NCI-H2196 (cell line): ENCODE measurements around the gene RPL34.

Experiments used
- DNase-seq: peaks from one replicate; lab custom pipeline; 2025; ENCODE audit not compliant: unreplicated experiment; lab: John Stamatoyannopoulos, UW

Gene RPL34

DNA sequence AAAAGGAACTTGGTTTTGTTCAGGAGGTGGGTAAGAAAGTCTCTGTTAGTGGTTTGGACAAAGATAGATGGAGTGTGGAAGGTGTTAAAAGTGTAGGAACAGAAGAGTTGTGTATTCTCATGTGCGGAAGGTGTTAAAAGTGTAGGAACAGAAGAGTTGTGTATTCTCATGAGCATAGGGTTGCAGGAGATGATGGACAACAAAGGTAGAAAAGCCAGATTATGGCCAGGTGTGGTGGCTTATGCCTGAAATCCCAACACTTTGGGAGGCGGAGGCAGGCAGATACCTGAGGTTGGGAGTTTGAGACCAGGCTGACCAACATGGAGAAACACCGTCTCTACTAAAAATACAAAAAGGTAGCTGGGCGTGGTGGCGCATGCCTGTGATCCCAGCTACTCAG, 2.5 kb downstream of the RPL34 start:
- DNase-seq = no peak

DNA sequence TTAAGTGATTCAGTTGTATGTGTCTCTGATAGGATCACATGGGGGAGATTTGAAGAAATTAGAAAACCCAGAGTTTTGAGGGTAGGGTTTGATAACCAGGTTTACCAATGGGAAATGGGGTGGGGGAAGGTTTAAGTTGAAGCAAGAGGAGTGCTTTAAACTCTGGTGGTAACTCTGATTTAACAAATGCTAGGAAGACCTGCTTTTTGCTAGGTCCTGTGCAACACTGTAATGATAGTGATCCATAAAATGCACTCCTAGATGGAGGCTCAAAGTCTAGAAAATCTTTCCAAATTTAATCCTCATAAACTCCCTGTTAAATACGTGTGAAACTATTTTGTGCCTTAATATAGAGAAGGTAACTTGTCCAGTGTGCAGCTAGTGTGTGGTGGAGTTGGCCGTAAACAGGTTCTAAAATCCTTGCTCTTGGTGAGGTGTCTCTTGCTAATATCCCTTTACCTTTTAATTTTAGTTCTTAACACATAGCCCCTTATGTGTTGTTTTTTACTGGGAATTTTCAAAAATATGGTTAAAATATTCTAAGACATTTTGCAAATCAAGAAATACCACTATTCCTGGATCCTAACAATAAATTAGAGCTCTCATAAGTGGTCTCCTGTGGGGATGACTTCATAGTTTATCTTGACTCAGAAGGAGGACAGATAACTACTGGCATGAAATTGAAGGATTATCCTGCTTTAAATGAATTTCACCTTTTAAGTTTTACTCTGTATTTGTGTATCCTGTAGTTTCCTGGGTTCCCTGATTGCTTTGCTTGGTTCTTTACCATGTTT, 4.1 kb downstream of the RPL34 start:
- no peak for DNase-seq

DNA sequence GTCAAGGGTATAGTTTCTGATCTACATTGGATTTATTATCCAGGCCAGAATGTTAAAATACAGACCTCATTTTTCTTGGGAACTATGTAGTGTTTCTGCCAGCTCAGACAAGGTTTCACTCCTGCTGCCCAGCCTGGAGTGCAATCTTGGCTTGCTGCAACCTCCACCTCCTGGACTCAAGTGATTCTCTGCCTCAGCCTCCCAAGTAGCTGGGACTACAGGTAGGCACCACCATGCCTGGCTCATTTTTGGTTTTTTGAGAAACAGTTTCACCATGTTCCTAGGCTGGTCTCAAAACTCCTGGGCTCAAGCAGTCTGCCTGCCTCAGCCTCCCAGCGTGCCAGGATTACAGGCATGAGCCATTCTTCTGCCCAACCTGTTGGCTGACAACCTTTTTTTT, 5.7 kb downstream of the RPL34 start:
- no peak for DNase-seq

DNA sequence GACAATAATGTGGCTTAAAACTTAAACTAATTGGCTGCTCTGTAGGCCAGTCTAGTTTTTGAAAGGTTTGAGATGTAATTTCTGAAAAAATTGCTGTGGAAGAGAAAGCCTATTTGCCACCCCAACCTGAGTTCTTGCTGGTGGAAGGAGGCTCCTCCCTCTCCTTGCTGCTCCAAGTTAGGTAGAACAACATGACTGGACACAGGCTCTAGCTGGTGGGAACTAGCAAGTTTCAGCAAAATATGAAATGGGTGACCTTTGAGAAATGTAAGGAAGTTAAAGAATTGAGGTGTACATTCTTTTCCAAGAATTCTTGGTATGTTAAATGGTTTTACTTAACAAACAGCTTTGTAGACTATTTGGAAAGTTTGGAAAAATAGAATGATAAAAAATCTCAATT, 8.0 kb downstream of the RPL34 start:
- no peak for DNase-seq

DNA sequence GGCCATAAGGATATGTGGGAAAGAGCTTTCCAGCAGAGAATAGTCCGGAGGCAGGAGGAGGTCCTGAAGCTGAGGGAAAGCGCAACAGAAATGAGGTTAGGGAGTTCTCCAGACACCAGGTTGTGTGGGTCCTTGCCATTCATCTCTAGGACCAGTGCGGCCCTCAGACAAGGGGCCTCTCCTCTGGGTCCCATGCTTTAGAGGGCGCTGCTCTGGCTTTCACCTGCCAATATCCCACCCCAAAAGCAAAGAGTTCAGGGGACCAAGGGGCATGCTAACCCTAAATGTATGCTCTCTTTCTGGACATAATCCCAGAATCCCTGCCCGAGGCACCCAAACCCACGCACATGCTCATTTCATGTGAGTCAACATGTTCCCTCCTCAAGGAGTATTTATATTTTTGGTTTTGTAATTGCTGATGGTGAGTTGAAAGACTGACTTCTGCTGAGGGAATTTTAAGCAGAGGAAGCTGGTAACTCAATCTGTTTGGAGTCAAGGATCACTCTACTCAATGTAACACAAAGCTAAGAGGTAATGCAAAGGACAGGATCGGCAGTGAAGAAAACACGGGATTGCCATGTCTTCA, 14.8 kb downstream of the RPL34 start:
- no peak for DNase-seq

DNA sequence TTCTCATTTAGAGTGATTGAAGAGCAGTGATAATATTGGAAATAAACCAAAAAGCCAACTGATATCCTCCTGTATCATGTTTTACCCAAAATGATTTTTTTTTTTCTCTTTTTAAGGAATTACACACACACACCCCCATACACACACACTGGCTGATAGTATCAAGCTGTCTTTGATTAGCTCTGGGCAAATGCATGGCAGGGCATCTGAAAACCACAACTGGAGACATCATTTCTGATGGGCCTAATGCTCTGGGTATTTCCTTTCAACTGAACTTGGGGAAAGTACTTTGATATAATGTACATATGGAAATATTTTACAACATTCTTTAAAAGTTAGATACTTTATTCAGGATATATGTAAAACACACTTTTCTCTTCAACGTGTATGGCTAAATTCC, 15.9 kb downstream of the RPL34 start:
- no peak for DNase-seq

DNA sequence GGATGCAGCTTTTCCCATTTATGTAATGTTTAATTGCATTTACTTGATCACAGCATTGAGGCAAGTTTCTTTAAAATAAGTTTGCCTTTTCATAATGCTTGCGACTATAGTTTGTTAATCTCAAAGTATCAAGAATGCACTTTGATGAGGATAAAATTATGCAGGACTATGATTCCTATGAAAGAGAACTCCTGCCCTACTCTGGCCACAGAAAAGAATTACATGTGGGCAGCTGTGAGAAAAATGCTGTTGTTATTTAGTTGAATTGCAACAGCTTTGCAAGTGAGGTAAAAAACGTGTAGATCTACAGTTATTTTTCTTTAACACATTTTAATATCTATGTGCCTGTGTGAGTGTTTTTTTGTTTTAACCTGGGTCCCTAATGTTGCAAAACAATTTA, 17.5 kb downstream of the RPL34 start:
- no peak for DNase-seq

DNA sequence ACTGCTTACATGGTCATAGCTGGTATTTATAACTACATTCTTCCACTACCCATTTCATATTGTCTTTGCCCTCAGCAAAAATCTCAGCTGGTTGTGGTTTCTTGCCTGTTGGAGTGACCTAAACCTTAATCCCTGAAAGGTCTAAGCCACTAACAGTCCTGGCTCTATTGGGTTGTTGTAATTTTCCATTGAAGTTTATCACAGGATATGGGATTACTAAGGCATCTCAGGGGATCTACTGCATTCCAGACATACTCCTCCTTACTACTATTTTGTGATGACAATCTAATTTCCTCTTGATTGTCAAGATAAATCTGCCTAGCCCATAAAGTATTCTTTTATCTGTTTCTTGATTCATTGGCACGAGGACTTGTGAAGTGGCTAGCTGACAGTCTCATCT, 23.9 kb downstream of the RPL34 start:
- no peak for DNase-seq

DNA sequence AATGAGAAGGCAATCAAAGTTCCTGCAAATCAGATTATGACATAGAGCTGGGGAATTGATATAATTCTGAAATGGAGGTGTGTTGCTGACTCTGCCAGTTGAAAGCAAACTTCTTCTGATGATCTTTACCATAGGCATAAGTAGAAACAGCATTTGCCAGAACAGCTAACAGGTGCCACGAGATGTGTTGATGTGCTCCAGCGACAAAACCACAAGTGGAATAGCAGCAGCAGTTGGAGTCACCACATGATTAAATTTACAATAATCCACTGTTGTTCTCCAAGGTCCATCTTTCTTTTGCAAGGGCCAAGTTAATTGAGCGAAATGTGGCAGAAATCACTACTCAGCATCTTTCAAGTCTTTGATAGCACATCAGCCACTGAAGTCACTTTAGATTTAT, 26.3 kb downstream of the RPL34 start:
- no peak for DNase-seq

DNA sequence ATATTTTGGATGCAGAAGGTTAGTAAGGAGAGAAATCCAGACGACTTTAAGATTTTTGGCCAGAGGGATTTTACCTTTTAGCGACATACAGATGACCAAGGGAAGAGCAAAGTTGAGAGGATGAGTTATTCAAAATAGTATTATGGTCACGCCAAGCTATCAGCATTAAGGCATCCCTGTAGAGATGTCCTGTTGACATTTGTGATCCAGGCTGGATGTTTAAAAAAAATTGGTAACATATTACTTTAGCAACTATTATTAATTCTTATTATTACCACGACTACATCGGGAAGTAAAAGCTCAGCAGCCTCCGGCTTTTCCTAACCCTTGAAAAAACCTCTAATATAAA, 29.5 kb downstream of the RPL34 start:
- DNase-seq = no peak

DNA sequence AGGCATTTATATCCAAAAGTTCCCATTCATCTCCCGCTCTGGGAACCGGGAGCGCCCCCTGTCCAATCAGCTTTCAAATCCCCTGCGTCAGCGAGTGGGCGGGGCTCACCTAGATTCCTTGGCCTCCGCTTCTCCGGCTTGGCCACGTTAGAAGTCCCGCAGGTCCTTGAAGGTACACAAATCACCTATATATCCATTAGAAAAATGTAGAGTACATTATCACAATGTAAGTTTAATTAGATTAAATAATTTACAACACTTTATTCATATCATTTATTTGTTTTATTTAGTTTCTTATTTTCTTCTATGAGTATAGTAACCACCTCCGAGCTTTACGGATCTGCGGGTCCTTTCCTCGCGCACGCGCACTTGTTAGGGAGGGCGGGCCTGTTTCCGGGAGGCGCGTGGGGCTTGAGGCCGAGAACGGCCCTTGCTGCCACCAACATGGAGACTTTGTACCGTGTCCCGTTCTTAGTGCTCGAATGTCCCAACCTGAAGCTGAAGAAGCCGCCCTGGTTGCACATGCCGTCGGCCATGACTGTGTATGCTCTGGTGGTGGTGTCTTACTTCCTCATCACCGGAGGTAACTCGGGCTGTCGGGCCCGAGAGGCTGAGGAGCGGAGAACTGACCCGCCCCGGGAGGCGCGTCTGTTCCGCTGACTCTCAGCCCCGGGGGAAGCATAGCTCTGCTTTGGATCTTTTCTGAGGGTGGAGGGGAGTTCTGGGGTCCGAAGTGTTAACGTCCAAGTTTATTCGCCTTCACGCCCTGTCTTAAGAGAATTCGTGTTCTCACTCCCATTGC, 30.0 kb downstream of the RPL34 start, which contains the start of gene OSTC:
Gene OSTC, plus strand, starts transcription at position 388 of the 802 bp plus-strand sequence. Its CDS starts 57 bp downstream, at position 445.
- peak; percentile 82 for DNase-seq

DNA sequence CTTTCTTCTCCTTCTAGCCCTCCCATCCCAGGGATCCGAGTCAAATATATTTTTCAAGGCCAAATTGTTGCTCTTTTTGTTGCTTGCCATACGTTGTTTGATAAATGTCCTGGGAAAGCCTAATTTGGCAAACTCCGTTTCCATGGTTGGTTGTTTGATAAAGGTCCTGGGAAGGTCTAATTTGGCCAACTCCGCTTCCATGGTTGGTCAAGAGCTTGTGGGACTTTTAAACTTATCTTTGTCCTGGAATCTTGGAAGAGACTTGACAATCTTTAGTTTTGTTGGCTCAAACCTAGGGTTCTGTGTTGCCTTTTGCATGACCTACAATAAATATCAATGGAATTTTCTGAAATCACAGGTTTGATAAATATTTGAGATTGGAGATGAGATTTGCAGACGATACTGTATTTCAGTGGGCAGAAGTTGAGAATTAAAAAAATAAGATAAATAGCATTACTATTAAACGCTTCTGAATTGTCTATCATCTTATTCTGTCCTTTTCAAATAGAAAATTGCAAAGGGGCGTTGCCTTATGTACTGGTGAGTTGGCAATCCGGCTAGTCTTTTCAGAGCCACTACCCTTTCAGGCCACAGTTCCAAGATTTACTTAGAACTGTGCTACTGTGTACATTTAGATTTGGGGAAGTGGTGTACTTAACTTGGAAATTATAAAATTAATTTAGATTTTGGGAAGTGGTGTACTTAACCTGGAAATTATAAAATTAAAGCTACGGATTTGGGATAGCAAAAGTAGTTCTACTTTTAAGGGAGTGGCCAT, 30.8 kb downstream of the RPL34 start:
- no peak for DNase-seq

DNA sequence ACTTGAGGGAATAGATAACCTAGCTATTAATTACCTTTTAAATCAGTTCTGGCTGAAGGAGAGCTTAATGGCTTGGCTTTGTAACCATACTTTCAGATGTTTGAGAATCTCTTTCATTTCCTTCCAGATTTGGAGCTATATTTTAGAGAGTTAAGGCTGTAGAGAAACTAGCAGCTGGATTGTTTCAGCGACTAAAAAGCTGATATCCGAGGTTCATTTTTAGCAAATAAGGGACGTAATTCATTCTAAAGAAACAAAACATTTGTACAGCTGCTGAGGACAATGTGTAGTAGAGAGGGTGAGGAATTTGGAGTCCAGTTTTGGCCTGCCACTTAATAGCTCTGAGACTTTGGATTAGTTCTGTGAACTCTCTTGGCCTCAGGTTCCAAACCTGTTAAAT, 42.3 kb downstream of the RPL34 start:
- DNase-seq = no peak

DNA sequence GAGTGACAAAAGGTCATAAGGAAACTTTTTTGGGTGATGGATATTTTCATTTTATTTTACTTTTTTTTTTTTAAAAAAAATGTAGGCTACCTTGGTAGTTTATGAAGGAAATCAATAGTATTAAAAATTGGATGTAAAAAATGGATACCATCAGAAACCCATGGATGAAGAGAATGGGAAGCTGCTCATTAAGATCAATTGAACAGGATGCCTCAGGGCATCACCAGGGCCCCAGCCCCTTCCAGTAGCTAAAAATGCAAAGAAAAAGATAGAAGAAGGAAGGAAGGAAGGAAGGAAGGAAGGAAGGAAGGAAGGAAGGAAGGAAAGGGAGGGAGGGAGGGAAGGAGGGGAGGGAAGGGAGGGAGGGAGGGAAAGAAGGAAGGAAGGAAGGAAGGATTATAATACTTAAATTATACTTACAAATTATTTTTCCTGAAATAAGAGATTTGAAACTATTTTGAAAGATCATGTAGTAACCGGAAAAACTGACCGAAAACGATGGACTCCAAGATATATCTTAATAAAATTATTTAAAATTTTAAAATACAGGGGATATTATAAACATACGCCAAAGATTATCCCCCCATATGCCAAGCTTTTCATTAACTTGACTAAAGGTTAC, 54.1 kb downstream of the RPL34 start:
- DNase-seq = no peak
